ENCODE measurements around the gene ACVR2B.

- no peak for TF ChIP-seq ARNTL (CRISPR knock-in tag; IDR thresholded peaks at IDR 0.05; ENCODE audit: borderline replicate concordance, low read depth)
- no peak for TF ChIP-seq ZFP30 (CRISPR knock-in tag; IDR thresholded peaks at IDR 0.05)
These were observed 43.3 kb downstream of the ACVR2B start for GRCh38 chr3:38497031-38497430.

Measured in SK-N-SH treated with all-trans-retinoic acid at 6 μM for 48 hours (cell line).